HK-2 (cell line): ENCODE data around the gene CCDC126.
"Not testable (repeated sequence)": the region's sequence is repeated elsewhere in the genome, so short reads cannot be mapped to it uniquely, and the experiment has no call there.

ENCODE experiments used
- DNase-seq: peaks from one replicate; pipeline ENCODE4 v3.0.0-alpha.2; 2018; ENCODE audit not compliant: unreplicated experiment

The CCDC126 gene

GRCh38 chr7:23628370-23628769, 31.2 kb downstream of the CCDC126 start:
- no peak for DNase-seq

- no peak for DNase-seq
Measured at GRCh38 chr7:23633417-23633816, 36.2 kb downstream of the CCDC126 start.

- no peak for DNase-seq
Measured at GRCh38 chr7:23645822-23646221, 48.6 kb downstream of the CCDC126 start.

- no peak for DNase-seq
Measured at GRCh38 chr7:23653942-23654341, 56.8 kb downstream of the CCDC126 start.

- DNase-seq: peak; percentile 10
Measured at GRCh38 chr7:23654508-23654907, 57.3 kb downstream of the CCDC126 start.

GRCh38 chr7:23655433-23655832, 58.3 kb downstream of the CCDC126 start:
- DNase-seq: no peak

- DNase-seq: no peak
Measured at GRCh38 chr7:23658831-23659427, 61.7 kb downstream of the CCDC126 start.

GRCh38 chr7:23661385-23661784, 64.2 kb downstream of the CCDC126 start:
- no peak for DNase-seq

- no peak for DNase-seq
Measured at GRCh38 chr7:23662124-23662983, 65.2 kb downstream of the CCDC126 start.

GRCh38 chr7:23662984-23663313, 65.8 kb downstream of the CCDC126 start:
- no peak for DNase-seq

- DNase-seq: no peak
Measured at GRCh38 chr7:23664122-23664521, 66.9 kb downstream of the CCDC126 start.

- no peak for DNase-seq
Measured at GRCh38 chr7:23672033-23672432, 74.9 kb downstream of the CCDC126 start.

GRCh38 chr7:23679898-23680413, 82.8 kb downstream of the CCDC126 start, which contains the start of gene FAM221A:
Gene FAM221A, plus strand, starts transcription at chr7:23680199. Its CDS starts 20 bp downstream, at chr7:23680219.
- DNase-seq: peak; percentile 90

GRCh38 chr7:23680414-23681405, 83.5 kb downstream of the CCDC126 start:
- peak; percentile 35 for DNase-seq

GRCh38 chr7:23684041-23684440, 86.9 kb downstream of the CCDC126 start:
- DNase-seq: not testable (repeated sequence)

GRCh38 chr7:23685731-23686130, 88.5 kb downstream of the CCDC126 start:
- DNase-seq: no peak

- DNase-seq: no peak
Measured at GRCh38 chr7:23687011-23687410, 89.8 kb downstream of the CCDC126 start.

GRCh38 chr7:23689165-23689564, 92.0 kb downstream of the CCDC126 start:
- no peak for DNase-seq

- DNase-seq: no peak
Measured at GRCh38 chr7:23691320-23691719, 94.1 kb downstream of the CCDC126 start.

GRCh38 chr7:23693224-23693623, 96.0 kb downstream of the CCDC126 start:
- no peak for DNase-seq
